ENCODE measurements around the gene CETP. TPM values are rescaled to one million over a fixed set of nuclear protein-coding genes. Genes with fewer than 3 reads are reported as not detected.

The CETP gene
- total and polyA plus RNA-seq, 2 of the 13 experiments (the other 11 are each of a cell fraction or from before 2014, with no cell fraction given) = 0.31 to 9.8 TPM

DNA sequence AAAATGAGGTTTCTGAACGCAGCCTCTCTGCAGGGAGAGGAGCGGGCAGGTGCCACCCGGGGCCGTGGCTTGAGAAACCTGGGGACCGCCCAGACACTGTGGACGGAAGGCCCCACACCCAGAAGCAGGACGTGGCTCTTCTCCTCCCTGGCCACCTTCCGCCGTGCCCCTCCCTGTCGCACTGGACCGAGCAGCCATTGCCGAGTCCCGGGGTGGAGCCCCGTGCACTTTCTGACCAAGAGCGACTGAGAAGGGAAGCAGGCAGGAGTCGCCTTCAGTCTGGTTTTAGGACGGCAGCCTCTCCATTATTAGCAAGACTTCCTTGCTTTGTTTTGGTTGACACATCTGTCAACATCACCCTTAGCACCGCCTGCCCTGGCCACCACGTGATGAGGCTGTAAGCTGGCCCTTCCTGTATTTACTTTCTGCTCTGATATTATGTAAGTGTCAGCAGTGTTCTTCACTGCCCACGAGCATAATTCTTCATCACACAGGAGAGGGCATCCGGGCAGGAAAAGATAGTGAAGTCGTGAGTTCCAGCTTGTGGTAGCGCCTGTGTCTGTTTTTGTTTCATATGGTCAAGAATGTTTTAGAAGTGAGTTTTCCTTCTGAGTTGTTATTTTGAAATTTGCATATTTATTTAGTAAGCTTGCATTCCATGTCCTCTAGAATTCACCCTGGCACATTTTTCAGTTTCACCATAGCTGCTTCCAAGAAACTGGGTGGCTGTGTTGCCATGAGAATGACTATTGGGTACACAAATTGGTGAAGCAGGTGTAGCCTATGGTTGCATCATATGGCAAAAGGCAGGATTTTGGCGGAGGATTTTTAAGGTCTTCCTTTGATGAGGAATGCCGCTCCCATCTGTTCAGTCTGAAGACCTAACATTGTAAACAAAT lies 28.8 kb upstream of the CETP start (continued):
- TF ChIP-seq CREM (IDR thresholded peaks at IDR 0.05) = peak; percentile 64; the same call in 1 of the 2 replicates
- TF ChIP-seq CREM (CRISPR knock-in tag; IDR thresholded peaks at IDR 0.05) = no peak; the same call in 1 of the 2 replicates
- 0 out of 2 replicates have a peak, but pooled peaks have one; percentile 10 for TF ChIP-seq ZNF616 (CRISPR knock-in tag; IDR thresholded peaks at IDR 0.05; ENCODE audit: low read depth)
- TF ChIP-seq PHF5A (CRISPR knock-in tag; IDR thresholded peaks at IDR 0.05; ENCODE audit: low read depth, unreplicated experiment) = peak; percentile 59
- peak; percentile 68; the same call in 1 of the 2 replicates for TF ChIP-seq FOSL2 (CRISPR knock-in tag; IDR thresholded peaks at IDR 0.05)
- peak; percentile 63; the same call in 1 of the 2 replicates for TF ChIP-seq ZNF558 (CRISPR knock-in tag; IDR thresholded peaks at IDR 0.05; ENCODE audit: borderline replicate concordance)
- TF ChIP-seq ZNF331 (CRISPR knock-in tag; IDR thresholded peaks at IDR 0.05) = peak; percentile 63; the same call in 1 of the 2 replicates
- TF ChIP-seq, protein P1, sequence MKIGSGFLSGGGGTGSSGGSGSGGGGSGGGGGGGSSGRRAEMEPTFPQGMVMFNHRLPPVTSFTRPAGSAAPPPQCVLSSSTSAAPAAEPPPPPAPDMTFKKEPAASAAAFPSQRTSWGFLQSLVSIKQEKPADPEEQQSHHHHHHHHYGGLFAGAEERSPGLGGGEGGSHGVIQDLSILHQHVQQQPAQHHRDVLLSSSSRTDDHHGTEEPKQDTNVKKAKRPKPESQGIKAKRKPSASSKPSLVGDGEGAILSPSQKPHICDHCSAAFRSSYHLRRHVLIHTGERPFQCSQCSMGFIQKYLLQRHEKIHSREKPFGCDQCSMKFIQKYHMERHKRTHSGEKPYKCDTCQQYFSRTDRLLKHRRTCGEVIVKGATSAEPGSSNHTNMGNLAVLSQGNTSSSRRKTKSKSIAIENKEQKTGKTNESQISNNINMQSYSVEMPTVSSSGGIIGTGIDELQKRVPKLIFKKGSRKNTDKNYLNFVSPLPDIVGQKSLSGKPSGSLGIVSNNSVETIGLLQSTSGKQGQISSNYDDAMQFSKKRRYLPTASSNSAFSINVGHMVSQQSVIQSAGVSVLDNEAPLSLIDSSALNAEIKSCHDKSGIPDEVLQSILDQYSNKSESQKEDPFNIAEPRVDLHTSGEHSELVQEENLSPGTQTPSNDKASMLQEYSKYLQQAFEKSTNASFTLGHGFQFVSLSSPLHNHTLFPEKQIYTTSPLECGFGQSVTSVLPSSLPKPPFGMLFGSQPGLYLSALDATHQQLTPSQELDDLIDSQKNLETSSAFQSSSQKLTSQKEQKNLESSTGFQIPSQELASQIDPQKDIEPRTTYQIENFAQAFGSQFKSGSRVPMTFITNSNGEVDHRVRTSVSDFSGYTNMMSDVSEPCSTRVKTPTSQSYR (CRISPR knock-in tag; IDR thresholded peaks at IDR 0.05; ENCODE audit: borderline replicate concordance) = peak; percentile 58; the same call in 1 of the 2 replicates
- TF ChIP-seq RFXANK (CRISPR knock-in tag; IDR thresholded peaks at IDR 0.05) = no peak
- no peak for TF ChIP-seq ZNF841 (CRISPR knock-in tag; IDR thresholded peaks at IDR 0.05; ENCODE audit: borderline replicate concordance)
- peak; percentile 97 for TF ChIP-seq FOXK2 (IDR thresholded peaks at IDR 0.05)
- TF ChIP-seq, protein P2, sequence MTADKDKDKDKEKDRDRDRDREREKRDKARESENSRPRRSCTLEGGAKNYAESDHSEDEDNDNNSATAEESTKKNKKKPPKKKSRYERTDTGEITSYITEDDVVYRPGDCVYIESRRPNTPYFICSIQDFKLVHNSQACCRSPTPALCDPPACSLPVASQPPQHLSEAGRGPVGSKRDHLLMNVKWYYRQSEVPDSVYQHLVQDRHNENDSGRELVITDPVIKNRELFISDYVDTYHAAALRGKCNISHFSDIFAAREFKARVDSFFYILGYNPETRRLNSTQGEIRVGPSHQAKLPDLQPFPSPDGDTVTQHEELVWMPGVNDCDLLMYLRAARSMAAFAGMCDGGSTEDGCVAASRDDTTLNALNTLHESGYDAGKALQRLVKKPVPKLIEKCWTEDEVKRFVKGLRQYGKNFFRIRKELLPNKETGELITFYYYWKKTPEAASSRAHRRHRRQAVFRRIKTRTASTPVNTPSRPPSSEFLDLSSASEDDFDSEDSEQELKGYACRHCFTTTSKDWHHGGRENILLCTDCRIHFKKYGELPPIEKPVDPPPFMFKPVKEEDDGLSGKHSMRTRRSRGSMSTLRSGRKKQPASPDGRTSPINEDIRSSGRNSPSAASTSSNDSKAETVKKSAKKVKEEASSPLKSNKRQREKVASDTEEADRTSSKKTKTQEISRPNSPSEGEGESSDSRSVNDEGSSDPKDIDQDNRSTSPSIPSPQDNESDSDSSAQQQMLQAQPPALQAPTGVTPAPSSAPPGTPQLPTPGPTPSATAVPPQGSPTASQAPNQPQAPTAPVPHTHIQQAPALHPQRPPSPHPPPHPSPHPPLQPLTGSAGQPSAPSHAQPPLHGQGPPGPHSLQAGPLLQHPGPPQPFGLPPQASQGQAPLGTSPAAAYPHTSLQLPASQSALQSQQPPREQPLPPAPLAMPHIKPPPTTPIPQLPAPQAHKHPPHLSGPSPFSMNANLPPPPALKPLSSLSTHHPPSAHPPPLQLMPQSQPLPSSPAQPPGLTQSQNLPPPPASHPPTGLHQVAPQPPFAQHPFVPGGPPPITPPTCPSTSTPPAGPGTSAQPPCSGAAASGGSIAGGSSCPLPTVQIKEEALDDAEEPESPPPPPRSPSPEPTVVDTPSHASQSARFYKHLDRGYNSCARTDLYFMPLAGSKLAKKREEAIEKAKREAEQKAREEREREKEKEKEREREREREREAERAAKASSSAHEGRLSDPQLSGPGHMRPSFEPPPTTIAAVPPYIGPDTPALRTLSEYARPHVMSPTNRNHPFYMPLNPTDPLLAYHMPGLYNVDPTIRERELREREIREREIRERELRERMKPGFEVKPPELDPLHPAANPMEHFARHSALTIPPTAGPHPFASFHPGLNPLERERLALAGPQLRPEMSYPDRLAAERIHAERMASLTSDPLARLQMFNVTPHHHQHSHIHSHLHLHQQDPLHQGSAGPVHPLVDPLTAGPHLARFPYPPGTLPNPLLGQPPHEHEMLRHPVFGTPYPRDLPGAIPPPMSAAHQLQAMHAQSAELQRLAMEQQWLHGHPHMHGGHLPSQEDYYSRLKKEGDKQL (CRISPR knock-in tag; IDR thresholded peaks at IDR 0.05; ENCODE audit: low read depth) = 0 out of 2 replicates have a peak, but pooled peaks have one; percentile 41
- TF ChIP-seq, protein P3, sequence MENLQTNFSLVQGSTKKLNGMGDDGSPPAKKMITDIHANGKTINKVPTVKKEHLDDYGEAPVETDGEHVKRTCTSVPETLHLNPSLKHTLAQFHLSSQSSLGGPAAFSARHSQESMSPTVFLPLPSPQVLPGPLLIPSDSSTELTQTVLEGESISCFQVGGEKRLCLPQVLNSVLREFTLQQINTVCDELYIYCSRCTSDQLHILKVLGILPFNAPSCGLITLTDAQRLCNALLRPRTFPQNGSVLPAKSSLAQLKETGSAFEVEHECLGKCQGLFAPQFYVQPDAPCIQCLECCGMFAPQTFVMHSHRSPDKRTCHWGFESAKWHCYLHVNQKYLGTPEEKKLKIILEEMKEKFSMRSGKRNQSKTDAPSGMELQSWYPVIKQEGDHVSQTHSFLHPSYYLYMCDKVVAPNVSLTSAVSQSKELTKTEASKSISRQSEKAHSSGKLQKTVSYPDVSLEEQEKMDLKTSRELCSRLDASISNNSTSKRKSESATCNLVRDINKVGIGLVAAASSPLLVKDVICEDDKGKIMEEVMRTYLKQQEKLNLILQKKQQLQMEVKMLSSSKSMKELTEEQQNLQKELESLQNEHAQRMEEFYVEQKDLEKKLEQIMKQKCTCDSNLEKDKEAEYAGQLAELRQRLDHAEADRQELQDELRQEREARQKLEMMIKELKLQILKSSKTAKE (CRISPR knock-in tag; IDR thresholded peaks at IDR 0.05; ENCODE audit: borderline replicate concordance) = peak; percentile 66
- TF ChIP-seq, protein P4, sequence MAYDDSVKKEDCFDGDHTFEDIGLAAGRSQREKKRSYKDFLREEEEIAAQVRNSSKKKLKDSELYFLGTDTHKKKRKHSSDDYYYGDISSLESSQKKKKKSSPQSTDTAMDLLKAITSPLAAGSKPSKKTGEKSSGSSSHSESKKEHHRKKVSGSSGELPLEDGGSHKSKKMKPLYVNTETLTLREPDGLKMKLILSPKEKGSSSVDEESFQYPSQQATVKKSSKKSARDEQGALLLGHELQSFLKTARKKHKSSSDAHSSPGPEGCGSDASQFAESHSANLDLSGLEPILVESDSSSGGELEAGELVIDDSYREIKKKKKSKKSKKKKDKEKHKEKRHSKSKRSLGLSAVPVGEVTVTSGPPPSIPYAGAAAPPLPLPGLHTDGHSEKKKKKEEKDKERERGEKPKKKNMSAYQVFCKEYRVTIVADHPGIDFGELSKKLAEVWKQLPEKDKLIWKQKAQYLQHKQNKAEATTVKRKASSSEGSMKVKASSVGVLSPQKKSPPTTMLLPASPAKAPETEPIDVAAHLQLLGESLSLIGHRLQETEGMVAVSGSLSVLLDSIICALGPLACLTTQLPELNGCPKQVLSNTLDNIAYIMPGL (CRISPR knock-in tag; IDR thresholded peaks at IDR 0.05; ENCODE audit: borderline replicate concordance in 1 of 2, low read depth in 1 of 2) = peak; percentile 49 to 83; a peak in 1 of 4 replicates
- peak; percentile 68 for TF ChIP-seq ZNF788 (CRISPR knock-in tag; IDR thresholded peaks at IDR 0.05; ENCODE audit: borderline replicate concordance)
